ACC112 (cell line): ENCODE data around the gene PIK3R1.

ENCODE experiments used
- H2AFZ ChIP-seq: fragments of 200-600 bp; sonication (generic); one replicate; pipeline ENCODE4 v1.6.0; 2017; ENCODE audit warnings: antibody characterized with exemption, low read length; ENCODE audit not compliant: unreplicated experiment
- H3K27ac ChIP-seq: fragments of 200-600 bp; sonication (generic); 2 replicates; pipeline ENCODE4 v1.5.1; 2014; ENCODE audit warnings: low read depth, mild to moderate bottlenecking, antibody characterized with exemption, low read length, moderate library complexity
- H3K27me3 ChIP-seq: fragments of 200-600 bp; sonication (generic); 2 replicates; pipeline ENCODE4 v1.6.1; 2014; ENCODE audit warnings: mild to moderate bottlenecking, antibody characterized with exemption, low read length, moderate library complexity, mixed read lengths; ENCODE audit not compliant: insufficient read depth
- H3K36me3 ChIP-seq: fragments of 200-600 bp; sonication (generic); 2 replicates; pipeline ENCODE4 v1.6.1; 2016; ENCODE audit warnings: mild to moderate bottlenecking, antibody characterized with exemption, low read length, moderate library complexity, mixed read lengths; ENCODE audit not compliant: insufficient read depth
- H3K4me1 ChIP-seq: fragments of 200-600 bp; sonication (generic); one replicate; pipeline ENCODE4 v1.6.1; 2016; ENCODE audit warnings: low read length, mixed read lengths; ENCODE audit not compliant: insufficient read depth, unreplicated experiment, control insufficient read depth
- H3K4me3 ChIP-seq: fragments of 200-600 bp; sonication (generic); 2 replicates; pipeline ENCODE4 v1.5.1; 2014; ENCODE audit warnings: mild to moderate bottlenecking, low read depth, low read length
- H3K79me2 ChIP-seq: fragments of 200-600 bp; sonication (generic); one replicate; pipeline ENCODE4 v1.6.0; 2016; ENCODE audit warnings: low read length; ENCODE audit not compliant: control insufficient read depth, unreplicated experiment, insufficient read depth

The PIK3R1 gene

GRCh38 chr5:68259700-68260099 is 44.1 kb downstream of the PIK3R1 start:
- Histone ChIP-seq H3K4me1 (peaks cover 16% of the 10 kb centered on the region), H3K36me3 (no peaks in the 10 kb centered on the region), H2AFZ (no peak overlapping the region), H3K4me3 (no peak overlapping the region), H3K79me2 (peaks cover 27% of the 10 kb centered on the region), H3K27ac (no peak overlapping the region), H3K27me3 (no peaks in the 10 kb centered on the region)

DNA sequence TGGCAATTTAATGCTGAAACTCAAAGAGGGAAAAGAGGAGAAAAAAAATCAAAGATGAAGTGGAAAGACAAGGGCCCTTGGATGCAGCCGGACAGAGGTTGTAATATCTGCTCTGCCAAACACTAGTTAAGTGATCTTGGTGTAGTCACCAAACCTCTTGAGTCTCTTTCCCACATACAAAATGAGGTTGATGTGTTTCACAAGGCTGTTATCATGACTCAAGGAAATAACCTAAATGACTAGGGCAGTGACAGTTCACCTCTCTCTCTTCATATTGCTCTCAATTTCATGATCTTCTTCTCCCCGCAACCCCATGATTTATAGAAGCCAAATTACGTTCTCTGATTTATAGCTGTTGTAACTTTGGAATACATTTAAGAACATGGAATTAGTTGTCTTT is 44.9 kb downstream of the PIK3R1 start:
- H3K27me3 ChIP-seq: no peaks in the 10 kb centered on the region
- H3K27ac ChIP-seq: no peak overlapping the region
- H3K4me3 ChIP-seq: no peak overlapping the region
- peaks cover 27% of the 10 kb centered on the region for H3K79me2 ChIP-seq
- no peaks in the 10 kb centered on the region for H3K36me3 ChIP-seq
- peaks cover 20% of the 10 kb centered on the region for H3K4me1 ChIP-seq
- H2AFZ ChIP-seq: no peak overlapping the region

DNA sequence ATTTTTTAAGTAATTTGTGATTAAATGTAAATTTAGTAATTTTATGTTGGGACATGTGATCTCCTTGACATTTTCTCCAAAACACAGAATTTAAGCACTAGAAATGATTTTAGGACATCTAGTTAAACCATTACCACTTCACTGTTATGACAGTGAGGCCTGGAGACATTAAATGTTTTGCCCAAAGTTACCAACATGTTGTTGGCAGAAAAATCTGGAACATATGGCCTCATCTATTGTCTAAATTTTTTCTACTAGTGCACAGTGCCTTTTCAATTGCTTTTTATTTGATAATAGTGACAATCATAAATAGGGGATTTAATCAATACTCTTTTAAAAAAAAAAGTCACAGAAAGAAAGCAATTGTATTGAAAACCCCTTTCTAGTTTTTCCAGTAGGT is 45.6 kb downstream of the PIK3R1 start:
- Histone ChIP-seq H2AFZ (no peak overlapping the region), H3K27me3 (no peaks in the 10 kb centered on the region), H3K4me3 (no peak overlapping the region), H3K27ac (no peak overlapping the region), H3K4me1 (peaks cover 27% of the 10 kb centered on the region), H3K36me3 (no peaks in the 10 kb centered on the region), H3K79me2 (peaks cover 26% of the 10 kb centered on the region)

- H3K27me3 ChIP-seq: no peaks in the 10 kb centered on the region
- peaks cover 31% of the 10 kb centered on the region for H3K4me1 ChIP-seq
- peaks cover 31% of the 10 kb centered on the region for H3K79me2 ChIP-seq
- H3K27ac ChIP-seq: peak overlapping the region; percentile 30; the same call in 1 of the 2 replicates
- H3K4me3 ChIP-seq: no peak overlapping the region
- H3K36me3 ChIP-seq: no peaks in the 10 kb centered on the region
- H2AFZ ChIP-seq: no peak overlapping the region
These were observed 46.1 kb downstream of the PIK3R1 start for GRCh38 chr5:68261569-68262065.

DNA sequence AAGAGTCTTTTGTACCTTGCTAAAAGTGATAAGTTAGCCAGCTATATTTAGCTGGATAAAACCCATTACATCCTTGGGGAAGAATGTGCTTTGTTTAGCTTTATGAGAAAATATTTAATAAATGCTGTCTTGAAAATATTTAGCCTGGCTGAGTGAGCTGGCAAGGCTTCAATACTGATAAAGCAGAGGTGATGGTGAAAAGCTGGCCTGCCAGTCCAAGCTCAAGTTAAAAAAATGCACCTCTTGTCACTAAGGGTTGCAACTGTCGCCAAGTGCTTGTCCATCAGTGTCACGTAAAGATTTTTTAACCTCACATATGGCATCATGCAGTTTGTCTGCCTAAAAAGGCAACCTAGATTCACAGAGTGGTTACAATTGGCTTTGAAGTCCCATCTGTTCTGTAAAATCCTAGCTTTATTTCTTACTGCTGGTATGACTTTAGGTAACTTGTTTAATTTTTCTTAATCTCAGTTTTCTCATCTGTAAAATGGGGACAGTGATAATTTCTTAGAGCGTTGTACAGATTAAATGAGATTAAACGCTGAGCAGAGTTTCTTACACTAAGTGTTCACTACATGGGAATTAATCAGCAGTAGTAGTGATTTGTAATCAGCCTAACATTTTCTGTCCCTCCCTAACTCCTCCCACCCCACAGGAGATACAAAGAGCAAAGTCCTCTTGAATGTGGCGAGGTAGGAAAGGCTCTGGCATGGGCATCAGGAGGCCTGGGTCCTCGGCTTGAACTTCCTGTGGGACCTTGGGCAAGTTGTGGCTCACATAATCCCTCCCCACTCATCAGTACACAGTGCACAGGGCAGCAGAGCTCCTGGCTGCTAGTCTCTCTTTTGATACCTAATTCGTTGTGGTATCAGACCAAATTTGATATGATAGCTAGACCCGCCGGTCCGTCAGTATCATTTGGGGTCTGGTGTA is 48.7 kb downstream of the PIK3R1 start:
- Histone ChIP-seq H3K4me3 (no peak overlapping the region), H3K27me3 (no peaks in the 10 kb centered on the region), H3K36me3 (no peaks in the 10 kb centered on the region), H3K27ac (0 out of 2 replicates have a peak overlapping the region, but pooled peaks have one; percentile 53), H2AFZ (no peak overlapping the region), H3K79me2 (peaks cover 47% of the 10 kb centered on the region), H3K4me1 (peaks cover 51% of the 10 kb centered on the region)

GRCh38 chr5:68265347-68265746 is 49.8 kb downstream of the PIK3R1 start:
- Histone ChIP-seq H3K27ac (peak overlapping the region; percentile 53), H3K4me3 (peak overlapping the region; percentile 36; the same call in 1 of the 2 replicates), H3K27me3 (no peaks in the 10 kb centered on the region), H2AFZ (peak overlapping the region; percentile 7), H3K79me2 (peaks cover 47% of the 10 kb centered on the region), H3K36me3 (no peaks in the 10 kb centered on the region), H3K4me1 (peaks cover 61% of the 10 kb centered on the region)

DNA sequence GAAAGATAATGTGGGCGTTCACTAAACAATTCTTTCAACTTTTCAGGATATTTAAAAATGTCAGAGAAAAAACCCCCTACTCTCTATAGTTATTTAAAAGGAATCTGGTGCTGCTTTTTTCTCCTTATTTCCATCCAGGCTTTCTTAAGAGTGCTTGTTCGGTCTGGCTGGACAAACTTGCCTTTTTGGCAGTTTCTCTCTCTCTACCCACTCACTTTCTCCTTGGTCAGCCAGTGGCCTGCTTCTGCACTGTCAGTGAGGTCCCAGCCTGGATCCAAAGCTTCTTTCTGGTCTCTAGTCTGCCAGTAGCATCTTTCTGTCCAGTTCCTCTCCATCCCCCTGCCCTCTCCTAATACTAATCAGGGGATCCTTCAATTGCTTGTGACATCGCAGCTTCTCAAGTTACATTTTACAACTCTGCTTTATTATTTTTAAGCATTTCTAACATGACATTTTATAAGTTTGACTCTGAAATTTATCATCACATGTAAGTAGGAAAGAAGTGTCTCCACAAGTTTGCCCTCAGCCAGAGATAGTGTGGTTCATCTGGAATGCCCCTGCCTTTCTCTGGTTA is 50.4 kb downstream of the PIK3R1 start:
- no peak overlapping the region for H2AFZ ChIP-seq
- no peaks in the 10 kb centered on the region for H3K27me3 ChIP-seq
- peak overlapping the region; percentile 53 for H3K27ac ChIP-seq
- H3K4me1 ChIP-seq: peaks cover 62% of the 10 kb centered on the region
- H3K36me3 ChIP-seq: no peaks in the 10 kb centered on the region
- peak overlapping the region; percentile 36; the same call in 1 of the 2 replicates for H3K4me3 ChIP-seq
- peaks cover 49% of the 10 kb centered on the region for H3K79me2 ChIP-seq

GRCh38 chr5:68266457-68266856 is 50.9 kb downstream of the PIK3R1 start:
- H2AFZ ChIP-seq: no peak overlapping the region
- H3K4me1 ChIP-seq: peaks cover 58% of the 10 kb centered on the region
- H3K79me2 ChIP-seq: peaks cover 53% of the 10 kb centered on the region
- no peaks in the 10 kb centered on the region for H3K36me3 ChIP-seq
- H3K4me3 ChIP-seq: peak overlapping the region; percentile 36
- peak overlapping the region; percentile 53; the same call in 1 of the 2 replicates for H3K27ac ChIP-seq
- no peaks in the 10 kb centered on the region for H3K27me3 ChIP-seq

DNA sequence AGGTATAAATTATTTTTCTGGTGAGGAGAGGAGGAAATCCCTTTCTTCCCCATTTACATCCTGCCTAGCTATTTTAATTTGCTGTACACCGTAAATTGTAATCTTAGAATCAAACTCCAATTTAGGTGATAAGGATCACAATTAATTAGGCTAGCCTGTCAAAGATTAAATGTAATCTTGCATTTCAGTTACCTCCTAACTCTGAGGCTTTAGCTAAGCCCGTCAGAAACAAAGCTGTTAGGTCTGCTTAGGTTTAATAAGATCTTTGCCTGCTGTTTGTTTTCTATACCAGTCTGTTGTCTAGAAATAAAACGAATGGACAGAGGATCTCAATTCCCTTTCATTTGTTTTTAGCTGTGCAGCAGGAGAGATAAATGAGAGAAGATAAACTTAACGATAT is 51.5 kb downstream of the PIK3R1 start:
- H3K36me3 ChIP-seq: no peaks in the 10 kb centered on the region
- no peak overlapping the region for H2AFZ ChIP-seq
- no peaks in the 10 kb centered on the region for H3K27me3 ChIP-seq
- H3K79me2 ChIP-seq: peaks cover 56% of the 10 kb centered on the region
- H3K4me3 ChIP-seq: peak overlapping the region; percentile 36
- H3K27ac ChIP-seq: 0 out of 2 replicates have a peak overlapping the region, but pooled peaks have one; percentile 53
- H3K4me1 ChIP-seq: peaks cover 52% of the 10 kb centered on the region

GRCh38 chr5:68268101-68268851 is 52.7 kb downstream of the PIK3R1 start:
- peaks cover 52% of the 10 kb centered on the region for H3K4me1 ChIP-seq
- H2AFZ ChIP-seq: no peak overlapping the region
- no peaks in the 10 kb centered on the region for H3K36me3 ChIP-seq
- H3K27ac ChIP-seq: 0 out of 2 replicates have a peak overlapping the region, but pooled peaks have one; percentile 9
- no peaks in the 10 kb centered on the region for H3K27me3 ChIP-seq
- H3K79me2 ChIP-seq: peaks cover 56% of the 10 kb centered on the region
- peak overlapping the region; percentile 53 for H3K4me3 ChIP-seq
